Measurements from ENCODE around the gene HSPA6. TPM values are rescaled to one million over a fixed set of nuclear protein-coding genes. Genes with fewer than 3 reads are reported as not detected.

HSPA6 gene
- total RNA-seq, 1 experiment from 2014 or later: 14.6 TPM

Other genes starting within 250 kb of the HSPA6 start
- 4.0 and 6.9 TPM in 2 replicates for gene MPZ, start 214.6 kb upstream of the HSPA6 start, total RNA-seq (2014; rRNA removed; shearing (Covaris generic); ENCODE audit: low replicate concordance)
- gene SDHC, start 210.2 kb upstream of the HSPA6 start, total RNA-seq (2014; rRNA removed; shearing (Covaris generic); ENCODE audit: low replicate concordance): 14.2 and 48.8 TPM in 2 replicates
- gene CFAP126, start 156.7 kb upstream of the HSPA6 start, total RNA-seq (2014; rRNA removed; shearing (Covaris generic); ENCODE audit: low replicate concordance): not detected in 2 replicates
- 3.9 and 4.6 TPM in 2 replicates for gene FCGR2A, start 19.1 kb upstream of the HSPA6 start, total RNA-seq (2014; rRNA removed; shearing (Covaris generic); ENCODE audit: low replicate concordance)
- gene FCGR3A, start 25.3 kb downstream of the HSPA6 start, total RNA-seq (2014; rRNA removed; shearing (Covaris generic); ENCODE audit: low replicate concordance): not detected in 2 replicates
- gene FCGR3B, start 106.6 kb downstream of the HSPA6 start, total RNA-seq (2014; rRNA removed; shearing (Covaris generic); ENCODE audit: low replicate concordance): not detected in 2 replicates
- 523 and 581 TPM in 2 replicates for gene FCGR2B, start 138.6 kb downstream of the HSPA6 start, total RNA-seq (2014; rRNA removed; shearing (Covaris generic); ENCODE audit: low replicate concordance)
- gene FCRLA, start 182.7 kb downstream of the HSPA6 start, total RNA-seq (2014; rRNA removed; shearing (Covaris generic); ENCODE audit: low replicate concordance): 637 and 924 TPM in 2 replicates
- 937 and 1,205 TPM in 2 replicates for gene FCRLB, start 197.0 kb downstream of the HSPA6 start, total RNA-seq (2014; rRNA removed; shearing (Covaris generic); ENCODE audit: low replicate concordance)
- gene DUSP12, start 225.2 kb downstream of the HSPA6 start, total RNA-seq (2014; rRNA removed; shearing (Covaris generic); ENCODE audit: low replicate concordance): 87.8 and 102 TPM in 2 replicates
- 21.6 and 36.5 TPM in 2 replicates for gene ATF6, start 241.8 kb downstream of the HSPA6 start, total RNA-seq (2014; rRNA removed; shearing (Covaris generic); ENCODE audit: low replicate concordance)